NCI-H774 (cell line): Measurements from ENCODE around the gene DSCAM.

Source experiments
- DNase-seq: peaks from one replicate; lab custom pipeline; 2025; lab: John Stamatoyannopoulos, UW

Gene DSCAM

GRCh38 chr21:39984286-39984991 is 862.5 kb downstream of the DSCAM start:
- no peak for DNase-seq

DNA sequence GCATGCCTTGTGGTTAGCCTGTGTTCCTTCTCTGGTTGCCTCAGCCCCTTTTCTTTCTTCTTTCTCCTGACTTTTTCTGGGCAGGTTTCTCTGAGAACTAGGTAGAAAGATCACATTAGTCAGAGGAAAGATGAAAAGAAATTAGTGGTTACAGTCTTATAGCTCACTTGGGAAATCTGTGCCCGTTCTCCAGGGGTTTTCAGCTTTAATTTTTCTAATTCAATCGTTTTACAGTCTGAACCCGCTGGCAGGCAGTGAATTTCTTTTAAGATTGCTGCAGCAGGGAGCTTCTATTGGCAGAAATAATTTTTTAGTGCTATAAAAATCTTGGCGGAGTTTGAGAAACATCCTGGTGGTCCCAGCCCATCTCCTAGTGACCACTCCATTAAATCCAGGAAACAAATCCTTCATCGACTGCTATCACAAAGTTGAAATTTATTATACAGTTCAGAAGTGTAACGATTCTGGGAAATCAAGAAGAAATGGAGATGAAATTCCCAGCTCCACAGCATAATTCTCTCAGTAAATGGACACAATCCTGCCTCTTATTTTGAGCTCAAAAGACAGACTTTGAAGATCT is 866.6 kb downstream of the DSCAM start:
- no peak for DNase-seq

DNA sequence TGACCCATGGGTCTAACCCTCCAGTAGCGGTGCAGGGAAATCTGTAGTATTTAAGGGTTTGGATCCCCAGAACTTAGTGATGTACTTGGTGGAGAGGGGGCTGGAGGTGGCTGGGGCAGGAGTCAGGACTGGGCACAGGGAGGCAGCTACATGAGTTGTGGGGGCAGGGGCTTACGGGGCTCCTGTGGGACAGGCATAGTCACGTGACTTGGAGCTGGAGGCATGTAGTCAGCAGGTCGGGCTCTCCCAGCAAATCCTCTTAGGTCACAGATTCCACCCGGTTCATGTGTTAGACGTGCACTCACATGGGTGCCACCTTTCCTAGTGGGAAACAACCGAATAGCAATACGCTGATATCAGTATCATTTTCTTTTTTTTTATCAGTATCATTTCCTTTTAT is 867.6 kb downstream of the DSCAM start:
- DNase-seq, result no peak

DNA sequence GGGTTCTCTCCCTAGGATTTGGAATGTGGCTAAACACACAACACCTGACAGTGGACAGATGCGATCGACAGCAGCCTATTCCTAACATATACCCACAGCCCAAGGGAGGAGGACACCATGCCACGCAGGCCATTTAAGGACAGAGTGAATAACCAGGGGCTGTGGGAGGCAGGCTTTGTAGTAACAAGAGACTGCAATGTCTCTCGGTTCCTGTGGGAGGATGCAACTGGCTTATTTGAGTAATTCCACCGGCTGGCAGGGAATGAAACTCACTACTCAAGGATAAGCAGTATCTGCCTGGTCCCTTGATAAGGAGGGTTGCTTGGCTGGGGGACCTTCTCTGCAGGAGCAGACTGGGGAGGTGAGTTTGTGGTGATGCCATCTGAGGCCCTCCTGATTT is 870.2 kb downstream of the DSCAM start:
- no peak for DNase-seq

GRCh38 chr21:39972976-39973770 is 873.8 kb downstream of the DSCAM start:
- DNase-seq, result no peak

DNA sequence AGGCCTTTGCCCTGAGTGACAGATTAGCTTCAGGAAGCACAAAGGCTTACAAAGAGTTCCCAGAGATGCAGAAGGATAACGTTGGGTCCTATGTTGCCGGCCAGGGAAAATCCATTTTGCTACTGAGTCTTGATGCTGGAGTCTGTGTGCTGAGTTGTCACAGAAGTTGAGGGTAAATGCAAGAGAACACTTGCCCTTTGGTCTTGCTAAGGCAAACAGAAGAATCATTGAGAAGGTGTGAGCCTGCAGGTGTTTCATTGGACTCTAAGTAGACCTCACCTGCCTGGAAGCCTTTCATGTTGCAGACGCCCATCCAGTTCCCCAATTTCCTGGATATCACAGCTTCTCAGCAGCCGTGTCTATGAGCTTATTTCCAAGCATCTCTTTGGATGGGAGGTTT is 874.5 kb downstream of the DSCAM start:
- DNase-seq, result no peak

- DNase-seq, result no peak
Measured at GRCh38 chr21:39971956-39972355, 875.0 kb downstream of the DSCAM start.

- no peak for DNase-seq
Measured at GRCh38 chr21:39969691-39970364, 877.1 kb downstream of the DSCAM start.

GRCh38 chr21:39968010-39968409 is 878.9 kb downstream of the DSCAM start:
- DNase-seq, result no peak

DNA sequence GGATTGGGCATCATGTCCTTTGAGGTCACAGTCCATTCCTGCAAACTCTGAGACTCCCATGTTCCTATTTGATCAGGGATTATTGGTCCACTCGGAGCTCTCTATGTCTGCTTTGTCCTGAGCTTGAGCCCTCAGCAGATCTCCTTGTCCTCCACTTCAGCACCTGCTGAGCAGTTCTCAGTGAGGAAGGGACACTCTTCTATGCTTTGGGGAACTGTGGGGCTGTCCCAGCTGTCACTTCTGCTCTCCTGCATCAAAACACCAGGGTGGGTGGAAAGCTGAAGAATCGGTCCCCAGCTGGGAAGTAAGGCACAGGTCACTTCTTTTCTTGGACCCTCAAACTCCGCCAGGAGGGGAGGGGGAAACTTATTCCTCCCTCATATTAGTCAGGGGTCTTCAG is 880.2 kb downstream of the DSCAM start:
- DNase-seq, result no peak

DNA sequence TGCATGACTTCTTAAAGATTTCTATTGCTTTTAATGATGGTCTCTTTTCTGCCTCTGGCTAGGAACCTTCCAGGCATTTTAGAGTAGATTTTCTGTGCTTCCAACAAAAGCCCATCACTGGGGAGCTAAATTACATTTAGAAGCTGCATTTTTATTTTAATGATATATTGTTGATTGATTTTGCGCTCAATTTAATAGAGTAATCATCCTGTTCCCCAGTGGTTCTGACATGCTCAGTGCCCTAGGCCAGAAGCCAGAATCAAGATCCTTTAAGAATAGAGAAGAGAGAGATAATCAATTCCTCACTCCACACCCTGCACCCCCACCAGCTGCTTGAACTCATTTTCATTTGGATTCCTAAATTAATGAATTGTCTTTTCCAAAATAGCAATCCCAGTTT is 881.9 kb downstream of the DSCAM start:
- no peak for DNase-seq

DNA sequence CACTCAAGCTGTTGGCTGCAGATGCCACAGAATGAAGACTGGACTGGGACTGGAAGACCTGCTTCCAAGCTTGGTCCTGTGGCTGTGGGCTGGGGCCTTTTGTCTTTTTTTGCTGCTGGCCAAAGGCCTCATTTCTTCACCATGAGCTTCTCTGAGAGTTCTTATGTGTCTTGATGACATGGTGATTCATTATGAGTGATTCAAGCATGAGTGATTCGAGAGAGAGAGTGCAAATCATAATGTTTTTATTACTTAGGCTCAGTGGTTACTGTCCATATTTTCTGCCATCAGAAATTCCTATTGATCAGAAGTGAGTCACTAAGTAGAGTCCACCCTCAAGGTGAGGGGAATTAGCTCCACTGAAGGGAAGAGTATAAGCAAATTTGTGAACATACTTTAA is 885.7 kb downstream of the DSCAM start:
- no peak for DNase-seq
